Measurements from ENCODE around the gene SAP25. TPM values are rescaled to one million over a fixed set of nuclear protein-coding genes. Genes with fewer than 3 reads are reported as not detected.

Gene SAP25
- total RNA-seq, 1 donor from 2014 or later: 24.1 TPM

- TF ChIP-seq CTCF (IDR thresholded peaks at IDR 0.05): no peak
- H3K9me3 Mint-ChIP-seq: no peaks in the 10 kb centered on the region
- POLR2A ChIA-PET: interaction anchor here (0.5 to 0.6 kb wide), 2 partner anchors 18 to 46 kb away, joined by 3 to 5 read pairs; no protein-coding TSS in a partner anchor
- no peak overlapping the region for H3K27ac Mint-ChIP-seq
- no peak overlapping the region for H3K4me3 Mint-ChIP-seq
- H3K4me1 Mint-ChIP-seq: peaks cover 32% of the 10 kb centered on the region
- DNase-seq (no peak), ATAC-seq (ENCODE audit: low read depth) (no peak)
- CTCF ChIA-PET: no interaction called here
- H3K36me3 Mint-ChIP-seq (ENCODE audit: low read depth): peaks cover 35% of the 10 kb centered on the region
- intact Hi-C loops (cut with micrococcal nuclease): no loop called here
- H3K27me3 Mint-ChIP-seq: no peaks in the 10 kb centered on the region
Observed at GRCh38 chr7:100572949-100573675, 588 bp downstream of the SAP25 start.

- no peaks in the 10 kb centered on the region for H3K9me3 Mint-ChIP-seq
- no peak for DNase-seq
- intact Hi-C loops (cut with micrococcal nuclease): no loop called here
- no peak for ATAC-seq (ENCODE audit: low read depth)
- H3K36me3 Mint-ChIP-seq (ENCODE audit: low read depth): peaks cover 35% of the 10 kb centered on the region
- POLR2A ChIA-PET: interaction anchor here (0.6 kb wide), 1 partner anchor 47 kb away, joined by 3 read pairs; no protein-coding TSS in a partner anchor
- no peak overlapping the region for H3K4me3 Mint-ChIP-seq
- peaks cover 39% of the 10 kb centered on the region for H3K4me1 Mint-ChIP-seq
- no peak overlapping the region for H3K27ac Mint-ChIP-seq
- no peak for TF ChIP-seq CTCF (IDR thresholded peaks at IDR 0.05)
- no peaks in the 10 kb centered on the region for H3K27me3 Mint-ChIP-seq
- CTCF ChIA-PET: no interaction called here
Observed at GRCh38 chr7:100572281-100572948, 1.3 kb downstream of the SAP25 start.

DNA sequence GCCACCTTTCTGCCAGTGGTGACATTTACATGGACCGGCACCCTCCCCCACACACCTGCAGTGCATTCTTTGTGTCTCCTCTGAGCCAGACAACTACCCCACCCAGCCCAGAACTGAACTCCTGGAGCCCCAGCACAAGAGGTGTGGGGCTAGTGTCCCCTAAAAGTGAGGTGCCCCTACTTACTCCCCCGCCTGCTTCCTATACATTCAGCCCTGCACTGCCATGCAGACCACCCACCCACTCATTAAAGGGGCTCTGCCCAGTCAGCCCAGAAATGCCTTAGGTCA, 1.9 kb downstream of the SAP25 start:
- DNase-seq: no peak
- intact Hi-C loops (cut with micrococcal nuclease): no loop called here
- no peak overlapping the region for H3K27ac Mint-ChIP-seq
- peaks cover 42% of the 10 kb centered on the region for H3K4me1 Mint-ChIP-seq
- H3K36me3 Mint-ChIP-seq (ENCODE audit: low read depth): peaks cover 33% of the 10 kb centered on the region
- no peaks in the 10 kb centered on the region for H3K27me3 Mint-ChIP-seq
- ChIA-PET CTCF (interaction anchor here (0.6 to 1.6 kb wide), 3 partner anchors 12 to 63 kb away, joined by 3 to 5 read pairs (median 3); no protein-coding TSS in a partner anchor), POLR2A (interaction anchor here (0.9 to 1.9 kb wide), 3 partner anchors 10 to 15 kb away, joined by 5 to 13 read pairs (median 11); partner anchors contain the start of genes FBXO24 and LRCH4)
- H3K9me3 Mint-ChIP-seq: no peaks in the 10 kb centered on the region
- H3K4me3 Mint-ChIP-seq: no peak overlapping the region
- no peak for ATAC-seq (ENCODE audit: low read depth)
- TF ChIP-seq CTCF (IDR thresholded peaks at IDR 0.05): no peak

DNA sequence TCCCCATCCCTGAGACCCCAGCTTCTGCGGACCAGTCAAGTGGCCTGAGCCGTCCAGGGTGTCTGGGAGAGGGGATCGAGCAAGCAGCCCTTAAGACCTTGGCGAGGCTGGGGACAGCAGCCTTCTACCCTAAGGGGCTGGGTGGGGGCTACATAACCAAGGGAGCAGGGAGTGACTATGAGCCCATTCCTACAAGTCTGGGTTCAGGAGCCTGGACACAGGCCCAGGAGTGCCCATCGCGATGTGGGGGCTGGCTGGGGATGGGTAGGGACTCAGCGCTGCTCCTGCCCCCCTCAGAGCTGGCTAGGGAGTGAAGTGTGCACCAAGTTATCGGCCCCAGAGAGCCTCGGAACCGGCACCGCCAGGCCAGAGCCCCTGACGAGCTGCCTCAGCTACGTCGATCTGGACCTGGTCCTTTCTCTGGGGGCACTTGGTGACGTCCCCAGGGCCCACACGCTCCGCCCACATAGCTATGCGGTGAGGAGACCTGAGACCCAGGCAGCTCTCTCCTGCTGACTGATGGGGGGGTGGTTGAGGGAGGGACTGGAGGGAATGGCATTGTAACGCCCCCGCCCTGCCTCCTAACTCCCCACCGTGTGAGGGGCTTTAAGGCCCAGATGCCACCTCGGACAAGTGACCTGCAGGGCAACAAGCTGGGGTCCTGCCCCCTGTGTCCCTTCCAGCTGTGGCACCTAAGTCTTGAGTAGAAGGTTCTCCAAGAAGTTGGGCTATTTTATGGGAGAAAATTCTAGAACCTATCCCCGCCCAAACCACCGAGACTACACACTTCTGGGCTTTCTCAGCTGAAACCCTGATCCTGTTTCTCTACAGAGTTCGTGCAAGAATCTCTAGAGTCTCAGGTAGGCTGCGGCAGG, 2.5 kb downstream of the SAP25 start:
- intact Hi-C loops (cut with micrococcal nuclease): no loop called here
- no peaks in the 10 kb centered on the region for H3K27me3 Mint-ChIP-seq
- H3K4me1 Mint-ChIP-seq: peaks cover 42% of the 10 kb centered on the region
- peak overlapping the region; percentile 19 for H3K4me3 Mint-ChIP-seq
- CTCF ChIA-PET: interaction anchor here (0.6 to 1.6 kb wide), 3 partner anchors 12 to 63 kb away, joined by 3 to 5 read pairs (median 3); no protein-coding TSS in a partner anchor
- H3K27ac Mint-ChIP-seq: no peak overlapping the region
- ATAC-seq (ENCODE audit: low read depth): no peak
- POLR2A ChIA-PET: interaction anchor here (0.9 to 1.9 kb wide), 4 partner anchors 11 to 28 kb away, joined by 5 to 13 read pairs (median 8); partner anchors contain the start of genes FBXO24 and LRCH4
- peaks cover 28% of the 10 kb centered on the region for H3K36me3 Mint-ChIP-seq (ENCODE audit: low read depth)
- no peak for DNase-seq
- no peaks in the 10 kb centered on the region for H3K9me3 Mint-ChIP-seq
- TF ChIP-seq CTCF (IDR thresholded peaks at IDR 0.05): no peak
